ES-I3 (cell line): ENCODE measurements around the gene PUM2.

Experiments used
- H3K36me3 ChIP-seq: 2 replicates; pipeline ENCODE4 v1.6.1; 2013; ENCODE audit warnings: mild to moderate bottlenecking, low read length, control low read depth, moderate library complexity; ENCODE audit not compliant: insufficient read depth
- H3K4me1 ChIP-seq: 2 replicates; pipeline ENCODE4 v1.6.1; 2013; ENCODE audit warnings: mild to moderate bottlenecking, control low read depth, low read length; ENCODE audit not compliant: insufficient read depth
- H3K9ac ChIP-seq: 2 replicates; pipeline ENCODE4 v1.6.1; 2013; ENCODE audit warnings: low read depth, mild to moderate bottlenecking, low read length, moderate library complexity
- H3K9me3 ChIP-seq: 2 replicates; pipeline ENCODE4 v1.6.1; 2013; ENCODE audit warnings: mild to moderate bottlenecking, low read length, moderate library complexity; ENCODE audit not compliant: control insufficient read depth, insufficient read depth

Gene PUM2

DNA sequence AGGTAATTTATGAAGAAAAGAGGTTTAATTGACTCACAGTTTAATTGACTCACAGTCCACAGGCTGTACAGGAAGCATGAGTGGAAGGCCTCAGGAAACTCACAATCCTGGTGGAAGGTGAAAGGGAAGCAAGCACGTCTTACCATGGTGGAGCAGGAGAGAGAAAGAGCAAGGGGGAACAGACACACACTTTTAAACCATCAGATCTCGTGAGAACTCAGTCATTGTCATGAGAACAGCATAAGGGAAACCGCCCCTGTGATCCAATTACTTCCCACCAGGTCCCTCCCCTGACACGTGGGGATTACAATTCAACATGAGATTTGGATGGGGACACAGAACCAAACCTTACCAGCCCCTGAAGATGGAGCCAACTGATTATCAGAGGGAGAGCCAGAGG, 11.2 kb upstream of the PUM2 start:
- H3K36me3 ChIP-seq: no peaks in the 10 kb centered on the region
- H3K4me1 ChIP-seq: no peaks in the 10 kb centered on the region
- no peaks in the 10 kb centered on the region for H3K9me3 ChIP-seq
- H3K9ac ChIP-seq: no peak overlapping the region

GRCh38 chr2:20359096-20359495, 8.5 kb upstream of the PUM2 start:
- Histone ChIP-seq H3K9ac (no peak overlapping the region), H3K36me3 (no peaks in the 10 kb centered on the region), H3K9me3 (no peaks in the 10 kb centered on the region), H3K4me1 (no peaks in the 10 kb centered on the region)

DNA sequence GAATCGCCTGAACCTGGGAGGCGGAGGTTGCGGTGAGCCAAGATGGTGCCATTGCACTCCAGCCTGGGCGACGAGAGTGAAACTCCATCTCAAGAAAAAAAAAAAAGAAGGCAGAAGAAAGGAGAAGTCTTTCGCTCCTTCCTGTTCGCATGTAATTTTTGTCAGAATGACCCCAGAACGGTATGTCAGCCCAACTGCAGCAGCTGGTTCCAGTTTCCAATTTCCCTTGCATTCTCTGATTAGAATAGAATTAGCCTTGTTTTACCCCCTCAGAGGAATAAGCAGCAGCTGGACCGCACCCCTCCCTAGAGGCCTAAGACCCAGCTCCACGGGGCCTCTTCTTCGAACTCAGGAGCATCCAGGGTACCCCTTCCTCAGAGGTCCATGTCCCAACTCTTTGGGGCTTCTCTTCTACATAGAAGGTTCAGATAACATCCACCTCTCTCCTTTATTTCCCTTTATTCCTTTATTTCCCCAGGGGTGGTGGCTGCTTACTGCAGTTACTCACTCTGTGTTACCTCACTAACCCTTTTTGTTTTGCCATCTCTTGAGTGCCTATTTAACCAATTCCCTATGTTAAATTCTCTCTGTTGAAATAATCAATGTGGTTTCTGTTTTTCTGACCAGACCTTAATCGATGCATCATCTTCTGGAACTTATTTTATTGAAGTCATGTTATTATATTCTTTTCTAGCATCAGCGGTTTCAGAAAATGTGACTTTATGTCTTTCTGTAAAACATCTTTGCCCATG, 7.2 kb upstream of the PUM2 start:
- Histone ChIP-seq H3K36me3 (no peaks in the 10 kb centered on the region), H3K4me1 (peaks cover 5% of the 10 kb centered on the region), H3K9ac (no peak overlapping the region), H3K9me3 (no peaks in the 10 kb centered on the region)

DNA sequence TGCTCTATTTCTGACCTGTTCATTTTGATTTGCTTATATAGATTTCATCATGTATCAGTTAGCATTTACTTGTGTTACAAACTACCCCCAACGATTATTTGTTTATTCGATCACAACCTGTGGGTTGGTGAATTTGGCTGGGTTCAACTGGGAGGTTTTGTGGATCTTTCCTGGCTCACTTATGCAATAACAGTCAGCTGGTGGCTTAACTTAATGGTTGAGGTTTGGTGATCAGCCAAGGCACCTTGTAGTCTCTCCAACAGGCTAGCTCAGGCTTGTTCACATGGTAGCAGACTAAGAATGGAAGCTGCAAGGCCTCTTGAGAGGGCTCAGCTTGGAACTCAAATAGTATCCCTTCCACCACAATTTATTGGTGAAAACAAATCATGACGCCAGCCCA, 5.4 kb upstream of the PUM2 start:
- no peaks in the 10 kb centered on the region for H3K9me3 ChIP-seq
- H3K36me3 ChIP-seq: no peaks in the 10 kb centered on the region
- H3K4me1 ChIP-seq: peaks cover 15% of the 10 kb centered on the region
- H3K9ac ChIP-seq: no peak overlapping the region

GRCh38 chr2:20355131-20355530, 4.5 kb upstream of the PUM2 start:
- Histone ChIP-seq H3K36me3 (no peaks in the 10 kb centered on the region), H3K9me3 (no peaks in the 10 kb centered on the region)

DNA sequence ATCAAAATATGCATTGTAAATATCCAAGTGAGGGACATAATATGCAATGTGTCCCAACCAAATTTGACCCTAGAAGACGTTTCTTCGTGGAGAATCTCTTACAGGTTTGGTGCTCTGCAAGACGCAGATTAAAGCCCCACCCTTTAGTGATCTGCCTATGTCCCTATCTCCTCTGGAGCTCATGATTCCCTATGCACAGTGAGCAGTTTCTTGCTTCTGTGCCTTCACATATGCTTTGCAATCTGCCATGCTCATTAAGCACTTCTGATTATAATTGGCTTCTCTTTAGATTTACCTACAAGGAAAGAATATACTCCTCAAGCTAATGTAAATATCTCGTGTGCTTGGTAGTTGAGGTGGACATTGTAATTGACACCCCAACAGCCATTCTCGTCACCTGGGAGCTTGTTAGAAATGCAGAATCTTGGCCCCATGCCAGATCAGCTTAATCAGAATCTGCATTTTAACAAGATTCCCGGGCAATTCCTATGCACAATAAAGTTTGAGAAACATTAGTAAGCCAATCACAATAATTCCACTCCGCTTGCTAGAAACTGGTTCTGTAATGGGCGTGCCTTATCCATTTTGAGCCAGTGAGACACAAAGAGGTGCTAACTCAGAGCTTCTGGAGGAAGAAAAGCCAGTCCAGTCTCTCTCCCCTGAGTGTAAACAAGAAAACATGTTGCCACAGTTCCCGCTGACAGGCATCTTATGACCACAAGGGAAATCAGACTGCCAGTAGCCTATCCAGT, 2.8 kb upstream of the PUM2 start:
- peaks cover 15% of the 10 kb centered on the region for H3K4me1 ChIP-seq
- no peaks in the 10 kb centered on the region for H3K36me3 ChIP-seq
- H3K9me3 ChIP-seq: no peaks in the 10 kb centered on the region
- H3K9ac ChIP-seq: no peak overlapping the region

More at GRCh38 chr2:20355131-20355530, 4.5 kb upstream of the PUM2 start:
- H3K9ac ChIP-seq: no peak overlapping the region
- H3K4me1 ChIP-seq: peaks cover 15% of the 10 kb centered on the region

GRCh38 chr2:20352581-20353216, 2.1 kb upstream of the PUM2 start:
- H3K9ac ChIP-seq: no peak overlapping the region
- H3K4me1 ChIP-seq: peaks cover 16% of the 10 kb centered on the region
- H3K9me3 ChIP-seq: no peaks in the 10 kb centered on the region
- no peaks in the 10 kb centered on the region for H3K36me3 ChIP-seq

- Histone ChIP-seq H3K4me1 (peaks cover 18% of the 10 kb centered on the region), H3K9ac (peak overlapping the region; percentile 79)
Measured at GRCh38 chr2:20352230-20352578, 1.6 kb upstream of the PUM2 start.

DNA sequence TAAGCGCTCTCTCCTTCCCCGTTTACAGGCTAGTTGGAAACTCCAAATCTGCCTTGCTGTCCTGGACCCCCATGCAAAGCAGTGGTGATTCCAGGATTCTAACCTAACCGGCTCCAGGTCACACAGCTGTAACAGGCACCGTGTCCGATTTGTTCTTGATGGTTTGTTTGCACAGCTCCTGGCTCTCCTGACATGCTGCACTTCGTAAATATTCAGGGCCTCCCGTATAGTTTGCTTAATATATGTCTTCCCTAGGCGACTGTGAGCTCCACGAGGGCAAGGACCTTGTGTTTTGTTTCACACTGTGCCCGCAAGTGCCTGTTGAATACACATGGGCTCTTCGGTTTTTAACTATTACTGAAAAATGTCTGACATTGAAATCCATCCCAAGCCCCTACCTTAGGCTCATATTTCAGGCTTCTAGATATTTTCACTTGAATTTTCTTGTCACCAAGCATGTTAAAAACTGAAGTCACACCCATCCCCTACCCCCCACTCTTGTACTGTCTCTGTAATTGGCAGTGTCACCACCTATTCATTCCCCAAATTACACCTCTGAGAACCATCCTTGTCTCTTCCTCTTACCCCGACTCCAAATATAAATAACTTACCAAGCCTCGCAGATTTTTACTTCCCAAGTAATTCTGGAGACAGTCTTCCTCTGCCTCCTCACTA, 1.0 kb upstream of the PUM2 start:
- Histone ChIP-seq H3K4me1 (peaks cover 18% of the 10 kb centered on the region), H3K9me3 (no peaks in the 10 kb centered on the region), H3K9ac (peak overlapping the region; percentile 79), H3K36me3 (no peaks in the 10 kb centered on the region)

More at GRCh38 chr2:20352230-20352578, 1.6 kb upstream of the PUM2 start:
- Histone ChIP-seq H3K9me3 (no peaks in the 10 kb centered on the region), H3K36me3 (no peaks in the 10 kb centered on the region)

DNA sequence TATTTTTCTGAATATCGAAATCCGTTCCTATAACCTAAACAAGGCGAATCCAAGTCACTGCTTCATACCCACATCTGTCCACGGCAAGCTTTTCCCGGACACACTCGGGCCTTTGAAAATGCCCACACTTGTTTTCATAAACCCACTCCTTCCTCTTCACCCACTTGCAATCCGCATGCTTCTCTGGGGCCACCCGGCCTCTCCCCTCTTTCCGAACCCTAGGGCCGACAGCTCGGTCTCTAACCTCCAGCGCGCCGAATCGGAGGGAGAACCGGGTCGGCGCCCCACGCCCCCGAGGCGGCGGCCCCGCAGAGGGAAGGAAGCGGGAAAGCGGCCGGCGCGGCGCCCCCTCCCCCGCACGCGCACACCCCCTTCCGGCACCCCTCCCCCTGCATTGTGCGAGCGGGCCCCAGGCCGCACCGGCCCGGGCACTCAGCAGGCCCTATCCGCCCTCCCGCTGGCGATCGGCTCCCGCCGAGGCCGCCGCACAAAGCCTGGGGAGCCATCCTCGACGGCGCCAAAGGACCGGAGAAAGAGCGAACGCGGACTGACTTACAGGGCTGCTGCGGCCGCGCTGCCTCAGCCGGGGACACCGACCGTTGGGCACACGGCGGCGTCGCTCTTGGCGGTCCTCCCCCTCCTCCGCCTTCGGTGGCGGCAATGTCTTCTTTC, 467 bp downstream of the PUM2 start:
- H3K4me1 ChIP-seq: peaks cover 18% of the 10 kb centered on the region

DNA sequence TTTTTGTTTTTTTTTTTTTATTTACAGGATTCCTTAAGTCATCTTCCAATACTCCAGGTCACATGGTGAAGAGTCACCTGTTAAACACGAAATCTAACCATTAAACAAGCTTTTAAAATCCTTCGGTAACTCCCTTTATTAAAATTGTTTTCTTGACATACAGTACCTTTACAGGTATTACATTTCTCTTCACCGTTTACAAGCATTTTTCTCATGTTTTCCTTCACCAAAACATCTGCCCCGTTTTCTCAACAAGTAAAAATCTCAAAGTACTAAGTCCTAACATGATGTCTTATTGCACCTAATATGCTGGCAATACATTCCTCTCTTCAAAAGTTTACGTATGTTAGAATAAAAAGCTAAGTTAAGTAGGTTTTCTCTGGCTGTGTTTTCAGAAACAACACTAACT, 1.1 kb downstream of the PUM2 start:
- peak overlapping the region; percentile 97 for H3K9ac ChIP-seq
- peaks cover 18% of the 10 kb centered on the region for H3K4me1 ChIP-seq
- no peaks in the 10 kb centered on the region for H3K36me3 ChIP-seq
- no peaks in the 10 kb centered on the region for H3K9me3 ChIP-seq

More for the DNA sequence above, 467 bp downstream of the PUM2 start:
- peak overlapping the region; percentile 97 for H3K9ac ChIP-seq
- H3K9me3 ChIP-seq: no peaks in the 10 kb centered on the region
- no peaks in the 10 kb centered on the region for H3K36me3 ChIP-seq

GRCh38 chr2:20348542-20348941, 2.1 kb downstream of the PUM2 start:
- Histone ChIP-seq H3K4me1 (peaks cover 16% of the 10 kb centered on the region), H3K9me3 (no peaks in the 10 kb centered on the region), H3K9ac (no peak overlapping the region), H3K36me3 (no peaks in the 10 kb centered on the region)

GRCh38 chr2:20346565-20347381, 3.9 kb downstream of the PUM2 start:
- H3K4me1 ChIP-seq: peaks cover 3% of the 10 kb centered on the region; the same call in 1 of the 2 replicates
- H3K9ac ChIP-seq: no peak overlapping the region
- H3K36me3 ChIP-seq: no peaks in the 10 kb centered on the region
- no peaks in the 10 kb centered on the region for H3K9me3 ChIP-seq
